Gastrocnemius medialis (tissue), 4 donors: ENCODE results near the gene PDE4D. TPM values are rescaled to one million over a fixed set of nuclear protein-coding genes. Genes with fewer than 3 reads are reported as not detected.

ENCODE experiments used
- ATAC-seq, 2 donors: fragments of 150-250 bp; one replicate each; pipeline ENCODE4 v1.9.1; 2016
- DNase-seq, 2 donors: peaks; one replicate each; pipeline ENCODE4 v3.0.0-alpha.2; 2019
- H3K27ac ChIP-seq, 4 donors: fragments of 200-600 bp; sonication (generic); 1 replicate in 1 of 4; 2 replicates in 3 of 4; pipeline ENCODE4 v1.5.1; 2016 to 2018; ENCODE audit warnings: mild to moderate bottlenecking in 2 of 4, moderate library complexity in 1 of 4
- H3K27me3 ChIP-seq, 3 donors: fragments of 200-600 bp; sonication (generic) in 2 of 3; 1 replicate in 1 of 3; 2 replicates in 2 of 3; pipeline versions ENCODE4 v1.5.1 to v1.6.0; 2016 to 2019; ENCODE audit warnings: mild to moderate bottlenecking in 1 of 3, moderate library complexity in 1 of 3
- H3K36me3 ChIP-seq, 2 donors: fragments of 200-600 bp; sonication (generic) in 1 of 2; one replicate each; pipeline ENCODE4 v1.5.1; 2017 to 2018
- H3K4me1 ChIP-seq, 2 donors: fragments of 200-600 bp; sonication (generic) in 1 of 2; one replicate each; pipeline ENCODE4 v1.5.1; 2016 to 2017; ENCODE audit warnings: mild to moderate bottlenecking in 2 of 2
- H3K4me3 ChIP-seq, 4 donors: fragments of 200-600 bp; sonication (generic) in 3 of 4; 1 replicate in 1 of 4; 2 replicates in 3 of 4; pipeline ENCODE4 v1.5.1; 2016 to 2019; ENCODE audit warnings: mild to moderate bottlenecking in 2 of 4
- H3K9me3 ChIP-seq, 3 donors: fragments of 200-600 bp; sonication (generic) in 2 of 3; 1 replicate in 1 of 3; 2 replicates in 2 of 3; pipeline ENCODE4 v1.5.1; 2016 to 2019
- CTCF ChIP-seq, 5 experiments: fragments of 450-650 bp in 3 of 5; fragments of 200-600 bp in 2 of 5; sonication (generic) in 2 of 5; IDR thresholded peaks in 4 of 5; conservative IDR thresholded peaks in 1 of 5; 1 replicate in 4 of 5; 2 replicates in 1 of 5; pipeline ENCODE4 v1.5.1; 2016 to 2019; ENCODE audit warnings: antibody characterized with exemption in 5 of 5, mild to moderate bottlenecking in 3 of 5, moderate library complexity in 3 of 5
- POLR2A ChIP-seq, 2 donors: fragments of 450-650 bp; IDR thresholded peaks; one replicate each; pipeline ENCODE4 v1.6.1; 2017; ENCODE audit warnings: antibody characterized with exemption in 2 of 2, mild to moderate bottlenecking in 2 of 2, moderate library complexity in 2 of 2
- in situ Hi-C, 4 donors: fragments of 200-750 bp; cut with MboI; loops; one replicate each; pipeline versions ENCODE4 v1.15.0 to v1.8.0; 2017; ENCODE audit warnings: low sequenced_read_pairs in 4 of 4
- intact Hi-C: fragments of 100-400 bp; cut with DNase I; formaldehyde crosslinking; loops from one replicate; pipeline ENCODE4 v1.15.1; 2023; ENCODE audit warnings: low total_unique reads
- total RNA-seq, 4 donors: library from RNA; depleted of rRNA; stranded (reverse); fragments of >200 nt; gene quantifications; one replicate each; pipeline versions ENCODE4 v1.1.0 to v1.2.3, GENCODE V29; 2016

PDE4D gene
- total RNA-seq, 4 donors from 2014 or later = 133 to 223 (median 185) TPM

DNA sequence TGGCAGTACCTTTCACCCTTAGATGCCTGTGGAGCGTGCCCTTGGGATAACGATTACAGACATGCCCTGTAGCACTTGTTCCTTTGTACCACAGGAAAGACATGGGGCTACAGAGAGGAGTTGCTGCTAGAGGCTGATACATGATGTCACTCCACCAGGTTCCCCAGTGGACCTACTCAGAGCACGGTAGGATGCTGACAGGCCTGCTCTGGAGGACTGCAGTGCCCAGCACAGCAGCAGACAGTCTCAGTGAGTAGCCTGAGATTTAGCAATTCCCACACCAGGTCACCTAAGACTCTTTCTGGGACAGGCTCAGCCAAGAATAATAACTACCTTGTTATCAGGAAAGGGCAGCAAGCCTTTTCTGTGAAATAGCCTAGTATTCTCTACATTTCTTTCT lies 28.8 kb downstream of the PDE4D start:
- TF ChIP-seq CTCF (IDR thresholded peaks at IDR 0.05 in 4 of 5, conservative IDR thresholded peaks at IDR 0.05 in 1 of 5) (no peak), POLR2A (IDR thresholded peaks at IDR 0.05) (no peak)
- Histone ChIP-seq H3K36me3 (no peaks in the 10 kb centered on the region), H3K27me3 (no peaks in the 10 kb centered on the region), H3K4me3 (no peak overlapping the region), H3K27ac (no peak overlapping the region), H3K9me3 (no peaks in the 10 kb centered on the region), H3K4me1 (no peaks in the 10 kb centered on the region)
- in situ Hi-C loops (no loop called here), intact Hi-C loops (no loop called here)
- no peak for ATAC-seq
- no peak for DNase-seq

DNA sequence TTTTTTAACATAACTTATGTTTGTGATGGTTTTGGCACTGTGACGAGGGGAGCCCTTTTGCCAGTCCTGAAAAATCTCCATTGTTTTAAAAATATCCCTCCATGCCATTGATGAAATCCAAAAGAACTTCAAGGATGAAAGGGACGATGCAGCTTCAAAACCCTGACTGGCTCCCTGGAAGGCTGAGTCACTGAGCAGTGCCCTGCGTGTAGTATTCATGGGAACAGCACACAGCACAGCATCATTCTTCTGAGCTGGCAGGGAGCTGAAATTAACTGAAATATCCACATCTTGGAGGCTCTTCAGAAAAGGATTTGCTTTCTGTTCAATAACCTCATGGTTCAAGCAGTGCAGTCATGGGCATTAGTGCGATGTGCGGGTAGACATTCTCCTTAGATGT lies 29.7 kb downstream of the PDE4D start:
- H3K4me1 ChIP-seq = no peaks in the 10 kb centered on the region
- ATAC-seq (no peak), DNase-seq (no peak)
- no peaks in the 10 kb centered on the region for H3K27me3 ChIP-seq
- no peaks in the 10 kb centered on the region for H3K9me3 ChIP-seq
- H3K27ac ChIP-seq = no peak overlapping the region
- intact Hi-C loops = no loop called here
- H3K4me3 ChIP-seq = no peak overlapping the region
- in situ Hi-C loops = no loop called here
- TF ChIP-seq CTCF (IDR thresholded peaks at IDR 0.05 in 4 of 5, conservative IDR thresholded peaks at IDR 0.05 in 1 of 5) (no peak), POLR2A (IDR thresholded peaks at IDR 0.05) (no peak)
- no peaks in the 10 kb centered on the region for H3K36me3 ChIP-seq

GRCh38 chr5:59856358-59856757 lies 37.2 kb downstream of the PDE4D start:
- Histone ChIP-seq H3K4me3 (no peak overlapping the region), H3K27me3 (no peaks in the 10 kb centered on the region), H3K9me3 (no peaks in the 10 kb centered on the region), H3K27ac (no peak overlapping the region), H3K36me3 (no peaks in the 10 kb centered on the region), H3K4me1 (no peaks in the 10 kb centered on the region)
- ATAC-seq (no peak), DNase-seq (no peak)
- intact Hi-C loops = no loop called here
- in situ Hi-C loops = no loop called here
- TF ChIP-seq POLR2A (IDR thresholded peaks at IDR 0.05) (no peak), CTCF (IDR thresholded peaks at IDR 0.05 in 4 of 5, conservative IDR thresholded peaks at IDR 0.05 in 1 of 5) (no peak)

- no peaks in the 10 kb centered on the region for H3K27me3 ChIP-seq
- in situ Hi-C loops (no loop called here), intact Hi-C loops (no loop called here)
- no peak overlapping the region for H3K27ac ChIP-seq
- H3K4me1 ChIP-seq = no peaks in the 10 kb centered on the region
- no peak for TF ChIP-seq POLR2A (IDR thresholded peaks at IDR 0.05)
- no peak for TF ChIP-seq CTCF (IDR thresholded peaks at IDR 0.05 in 4 of 5, conservative IDR thresholded peaks at IDR 0.05 in 1 of 5)
- H3K36me3 ChIP-seq = no peaks in the 10 kb centered on the region
- DNase-seq (no peak), ATAC-seq (no peak)
- H3K9me3 ChIP-seq = no peaks in the 10 kb centered on the region
- H3K4me3 ChIP-seq = no peak overlapping the region
These were observed 42.8 kb downstream of the PDE4D start for GRCh38 chr5:59850766-59851165.

- DNase-seq (no peak), ATAC-seq (no peak)
- H3K27me3 ChIP-seq = no peaks in the 10 kb centered on the region
- no peaks in the 10 kb centered on the region for H3K36me3 ChIP-seq
- H3K27ac ChIP-seq = no peak overlapping the region
- TF ChIP-seq POLR2A (IDR thresholded peaks at IDR 0.05) = no peak
- TF ChIP-seq CTCF (IDR thresholded peaks at IDR 0.05 in 4 of 5, conservative IDR thresholded peaks at IDR 0.05 in 1 of 5) = no peak
- in situ Hi-C loops = loop anchor here in 1 of 4 donors (25.0 kb wide), 1 partner anchor 315 kb away; no protein-coding TSS in a partner anchor
- intact Hi-C loops = no loop called here
- H3K9me3 ChIP-seq = no peaks in the 10 kb centered on the region
- H3K4me3 ChIP-seq = no peak overlapping the region
- H3K4me1 ChIP-seq = no peaks in the 10 kb centered on the region
These were observed 45.9 kb downstream of the PDE4D start for GRCh38 chr5:59847586-59847985.
